Kidney (tissue), 14 donors: ENCODE measurements around the gene CISD3. TPM values are rescaled to one million over a fixed set of nuclear protein-coding genes. Genes with fewer than 3 reads are reported as not detected.

Source experiments
- DNase-seq, 5 donors: peaks; one replicate each; pipeline ENCODE4 v3.0.0-alpha.2; 2013 to 2020
- FAIRE-seq: peaks from 2 replicates; lab custom pipeline; 2012; peaks lifted over from hg19 to GRCh38; lab: Jason Lieb, UNC
- H3K27ac ChIP-seq, 2 donors: one replicate each; pipeline ENCODE4 v1.7.0; 2013; ENCODE audit warnings: low read depth in 2 of 2, low read length in 2 of 2, inconsistent platforms in 1 of 2
- H3K27me3 ChIP-seq: one replicate; pipeline ENCODE4 v1.7.1; 2013; ENCODE audit warnings: low read length, inconsistent platforms; ENCODE audit not compliant: control insufficient read depth, insufficient read depth
- H3K36me3 ChIP-seq, 3 donors: one replicate each; pipeline versions ENCODE4 v1.7.0 to v1.7.1; 2013; ENCODE audit warnings: low read length in 3 of 3, control low read depth in 1 of 3, inconsistent platforms in 1 of 3; ENCODE audit not compliant: insufficient read depth in 3 of 3, control insufficient read depth in 2 of 3
- H3K4me1 ChIP-seq, 3 donors: one replicate each; pipeline versions ENCODE4 v1.7.0 to v1.7.1; 2013; ENCODE audit warnings: low read length in 3 of 3, inconsistent platforms in 1 of 3, low read depth in 1 of 3; ENCODE audit not compliant: control insufficient read depth in 2 of 3, insufficient read depth in 2 of 3
- H3K4me3 ChIP-seq, 3 donors: one replicate each; pipeline versions ENCODE4 v1.7.0 to v1.8.1; 2013; ENCODE audit warnings: low read length in 3 of 3, control low read depth in 1 of 3, inconsistent platforms in 1 of 3
- H3K9ac ChIP-seq, 3 donors: one replicate each; pipeline versions ENCODE4 v1.7.0 to v1.7.1; 2013; ENCODE audit warnings: low read length in 3 of 3, control low read depth in 1 of 3, inconsistent platforms in 1 of 3
- H3K9me3 ChIP-seq, 3 donors: one replicate each; pipeline versions ENCODE4 v1.7.0 to v1.7.1; 2013; ENCODE audit warnings: low read length in 3 of 3, control low read depth in 1 of 3, inconsistent platforms in 1 of 3; ENCODE audit not compliant: control insufficient read depth in 2 of 3, insufficient read depth in 1 of 3
- CTCF ChIP-seq: IDR thresholded peaks from 3 replicates; pipeline ENCODE4 v1.5.1; 2012; ENCODE audit warnings: mild to moderate bottlenecking, moderate library complexity, borderline replicate concordance; ENCODE audit not compliant: insufficient read depth; ENCODE audit errors: extremely low read depth
- intact Hi-C: fragments of 100-400 bp; cut with DNase I; formaldehyde crosslinking; loops from one replicate; pipeline ENCODE4 v1.11.1; 2022
- polyA plus RNA-seq: library from polyadenylated mRNA; stranded (reverse); fragments of 350-450 nt; fragmentation: Illumina TruSeq; extraction: RNeasy Lipid Tissue Mini Kit (QIAGEN cat#74804); gene quantifications from one replicate; pipeline ENCODE4 v1.2.3, GENCODE V29; 2014; ENCODE audit warnings: low read depth, low replicate concordance; ENCODE audit not compliant: insufficient read depth
- total RNA-seq: library from RNA; stranded (reverse); fragmentation: NEBNext Ultra II Directional; extraction: Animal tissue kit (Norgen Biotek cat#: 25700); gene quantifications from one replicate; pipeline ENCODE4 v1.2.1, GENCODE V29; 2021
- donor health status: control.
- donor health status: control.
- donor health status: control.
- donor health status: control.
- donor health status: control.
- donor health status: DM: yes; HTN: yes; CAD: no.
- donor health status: Normal renal cell carcinoma (clear cell type).

The CISD3 gene
- total and polyA plus RNA-seq, 2 donors from 2014 or later: 37.7 to 152 TPM

GRCh38 chr17:38742411-38743308 is 12.5 kb downstream of the CISD3 start:
- Histone ChIP-seq H3K4me1 (peaks cover 0 to 34% (median 26%) of the 10 kb centered on the region in 3 donors), H3K4me3 (no peak overlapping the region), H3K9me3 (no peaks in the 10 kb centered on the region), H3K27ac (peak overlapping the region in 1 of 2 donors; percentile 74), H3K27me3 (no peaks in the 10 kb centered on the region), H3K9ac (peak overlapping the region in 1 of 3 donors; percentile 46), H3K36me3 (peaks cover 0 to 24% (median 14%) of the 10 kb centered on the region in 3 donors)
- intact Hi-C loops: no loop called here
- DNase-seq (peak in 4 of 5 donors; percentile 66 to 94 (median 74)), FAIRE-seq (no peak)
- TF ChIP-seq CTCF: no peak

- peak in 4 of 5 donors; percentile 44 to 64 (median 54) for DNase-seq
- H3K27me3 ChIP-seq: no peaks in the 10 kb centered on the region
- H3K27ac ChIP-seq: no peak overlapping the region
- H3K9me3 ChIP-seq: no peaks in the 10 kb centered on the region
- intact Hi-C loops: no loop called here
- peaks cover 0 to 16% (median 7%) of the 10 kb centered on the region in 3 donors for H3K36me3 ChIP-seq
- no peak overlapping the region for H3K9ac ChIP-seq
- no peak overlapping the region for H3K4me3 ChIP-seq
- no peak for FAIRE-seq
- peaks cover 0 to 36% (median 26%) of the 10 kb centered on the region in 3 donors for H3K4me1 ChIP-seq
- TF ChIP-seq CTCF: no peak
These were observed 13.5 kb downstream of the CISD3 start for GRCh38 chr17:38743556-38744171.

- H3K4me1 ChIP-seq: peaks cover 0 to 41% (median 31%) of the 10 kb centered on the region in 3 donors
- H3K9me3 ChIP-seq: no peaks in the 10 kb centered on the region
- peak overlapping the region in 2 of 3 donors; percentile 21 to 85 for H3K4me3 ChIP-seq
- peaks cover 0 to 5% (median 0%) of the 10 kb centered on the region in 3 donors for H3K36me3 ChIP-seq
- DNase-seq: peak in 2 of 5 donors; percentile 47 to 69
- no peaks in the 10 kb centered on the region for H3K27me3 ChIP-seq
- H3K27ac ChIP-seq: peak overlapping the region in 1 of 2 donors; percentile 48
- no peak overlapping the region for H3K9ac ChIP-seq
- no peak for TF ChIP-seq CTCF
- no peak for FAIRE-seq
- intact Hi-C loops: no loop called here
These were observed 15.4 kb downstream of the CISD3 start for GRCh38 chr17:38745545-38745944.
